ENCODE data around the gene GNAI2. TPM values are rescaled to one million over a fixed set of nuclear protein-coding genes. Genes with fewer than 3 reads are reported as not detected.

GNAI2 gene
- total RNA-seq, 4 donors from 2014 or later = 208 to 300 (median 249) TPM

DNA sequence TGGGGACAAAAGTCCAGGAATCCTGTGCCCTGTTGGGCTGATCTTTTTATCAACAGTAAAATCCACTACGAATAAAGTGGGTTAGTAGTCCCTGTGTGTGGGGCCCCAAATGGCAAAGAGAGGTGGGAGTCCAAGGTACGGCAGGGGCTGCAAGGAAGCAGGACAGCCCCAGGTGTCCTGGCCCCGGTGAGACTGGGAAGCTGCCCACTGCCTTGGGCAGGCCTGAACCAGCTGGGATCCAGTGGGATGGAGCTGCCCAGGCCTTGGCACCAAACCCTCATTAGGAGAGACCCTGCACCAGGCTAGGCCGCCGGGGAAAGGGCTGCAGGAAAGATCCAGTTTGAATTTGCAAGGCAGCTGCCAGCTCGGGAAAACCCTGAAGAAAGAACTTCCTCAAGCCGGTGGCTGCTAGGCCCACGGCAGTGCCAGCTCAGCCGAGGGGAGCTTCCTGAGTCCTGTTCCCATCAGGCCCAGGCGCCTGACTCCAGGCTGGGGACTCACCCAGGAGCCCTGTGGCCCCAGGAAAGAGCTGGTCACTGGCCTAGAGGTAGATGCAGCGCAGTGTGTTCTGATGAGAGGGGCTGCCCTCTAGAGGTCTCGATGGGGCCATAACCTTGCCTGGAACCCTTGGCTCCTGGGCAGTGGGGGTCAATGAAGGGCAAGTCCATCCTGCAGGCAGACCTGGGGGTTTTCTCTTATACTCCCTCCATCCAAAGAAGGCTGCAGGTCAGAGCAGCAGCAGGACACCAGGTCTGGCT lies 14.4 kb upstream of the GNAI2 start:
- TF ChIP-seq CTCF (IDR thresholded peaks at IDR 0.05; ENCODE audit: low read depth) = no peak

- TF ChIP-seq CTCF (IDR thresholded peaks at IDR 0.05; ENCODE audit: low read depth) = no peak
Measured at GRCh38 chr3:50222169-50222528, 13.9 kb upstream of the GNAI2 start.

GRCh38 chr3:50224639-50225038 lies 11.4 kb upstream of the GNAI2 start:
- no peak for TF ChIP-seq CTCF (IDR thresholded peaks at IDR 0.05; ENCODE audit: low read depth)

DNA sequence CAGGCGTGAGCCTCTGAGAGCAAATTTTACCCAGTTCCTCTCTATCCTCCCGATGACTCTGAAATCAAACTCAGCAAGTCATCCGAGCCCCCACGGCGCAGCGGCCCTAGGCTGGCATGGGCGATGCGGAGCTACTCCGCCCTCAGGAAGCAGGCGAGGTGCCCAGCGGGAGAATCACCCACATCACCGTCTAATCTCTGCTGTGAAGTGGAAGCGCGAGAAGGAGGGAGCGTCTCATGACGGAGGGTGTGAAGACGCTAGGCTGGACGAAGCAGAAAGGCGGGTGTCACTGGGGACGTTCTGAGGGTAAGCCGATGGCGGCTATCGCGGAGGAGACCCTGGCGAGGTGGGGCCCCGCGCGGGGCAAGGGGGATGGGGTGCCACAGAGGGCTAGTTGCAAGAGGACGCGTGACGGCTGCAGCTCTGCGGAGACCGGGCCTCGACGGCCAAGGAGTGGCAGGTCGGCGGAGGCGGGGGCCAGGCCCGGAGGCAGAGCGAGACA lies 9.1 kb upstream of the GNAI2 start:
- no peak for TF ChIP-seq CTCF (IDR thresholded peaks at IDR 0.05; ENCODE audit: low read depth)

GRCh38 chr3:50227390-50228183 lies 8.4 kb upstream of the GNAI2 start:
- no peak for TF ChIP-seq CTCF (IDR thresholded peaks at IDR 0.05; ENCODE audit: low read depth)

GRCh38 chr3:50229490-50229889 lies 6.5 kb upstream of the GNAI2 start:
- no peak for TF ChIP-seq CTCF (IDR thresholded peaks at IDR 0.05; ENCODE audit: low read depth)

DNA sequence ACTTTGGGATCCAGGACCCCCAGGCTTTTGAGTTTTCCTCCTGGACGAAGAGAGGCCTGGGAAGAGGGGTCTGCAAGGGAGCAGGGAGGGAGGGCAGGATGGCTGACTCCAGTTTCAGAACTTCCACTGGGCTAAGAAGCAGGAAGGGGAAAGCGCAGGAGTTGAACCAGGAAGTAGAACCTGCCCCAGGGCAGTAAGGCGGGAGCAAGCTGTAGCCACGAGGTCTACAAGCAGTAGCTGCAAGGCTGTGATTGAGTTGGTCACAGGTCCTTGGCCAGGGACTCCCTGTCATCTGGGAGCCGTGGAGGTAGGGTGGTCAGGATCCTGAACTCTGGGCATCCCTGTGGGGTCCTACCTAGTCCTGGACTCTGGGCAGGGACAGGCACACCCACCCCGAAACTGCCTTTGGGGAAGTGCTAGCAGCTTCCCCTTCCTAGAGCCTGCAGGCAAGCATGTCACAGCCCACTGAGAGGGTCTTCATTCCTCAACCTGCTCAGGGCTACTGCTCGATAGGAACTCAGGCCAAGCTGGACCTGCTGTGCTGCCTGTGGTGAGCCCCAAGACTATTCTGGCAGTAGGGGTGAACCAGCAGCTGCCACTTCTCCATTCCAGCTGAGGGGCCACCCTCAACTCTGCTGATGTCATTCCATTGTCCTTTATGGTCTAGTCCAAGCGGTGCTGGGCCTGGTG lies 5.8 kb upstream of the GNAI2 start:
- no peak for TF ChIP-seq CTCF (IDR thresholded peaks at IDR 0.05; ENCODE audit: low read depth)

Measured in subcutaneous adipose tissue (tissue), 4 donors.